ENCODE data around the gene CRTC1. TPM values are rescaled to one million over a fixed set of nuclear protein-coding genes. Genes with fewer than 3 reads are reported as not detected.
"Not testable (repeated sequence)": the region's sequence is repeated elsewhere in the genome, so short reads cannot be mapped to it uniquely, and the experiment has no call there.

CRTC1 gene
- total RNA-seq, 2 experiments from 2014 or later, result 5.6 to 6.3 TPM

GRCh38 chr19:18676692-18677091, 6.8 kb upstream of the CRTC1 start:
- DNase-seq, result no peak
- intact Hi-C loops (cut with micrococcal nuclease), result loop anchor here (5.0 kb wide), 1 partner anchor 84 kb away; no protein-coding TSS in a partner anchor
- H3K4me3 Mint-ChIP-seq, result no peak overlapping the region
- no peaks in the 10 kb centered on the region for H3K9me3 Mint-ChIP-seq
- no peaks in the 10 kb centered on the region for H3K36me3 Mint-ChIP-seq
- POLR2A ChIA-PET, result no interaction called here
- CTCF ChIA-PET, result interaction anchor here (0.9 to 1.2 kb wide), 2 partner anchors 82 to 157 kb away, joined by 3 to 7 read pairs; no protein-coding TSS in a partner anchor
- H3K4me1 Mint-ChIP-seq (ENCODE audit: low read depth), result no peaks in the 10 kb centered on the region
- no peak overlapping the region for H3K27ac Mint-ChIP-seq
- H3K27me3 Mint-ChIP-seq, result peaks cover 2% of the 10 kb centered on the region

- ChIA-PET CTCF (interaction anchor here (0.9 to 1.2 kb wide), 2 partner anchors 82 to 157 kb away, joined by 3 to 7 read pairs; no protein-coding TSS in a partner anchor), POLR2A (no interaction called here)
- Mint-ChIP-seq H3K27ac (no peak overlapping the region), H3K9me3 (no peaks in the 10 kb centered on the region), H3K27me3 (peaks cover 2% of the 10 kb centered on the region), H3K36me3 (no peaks in the 10 kb centered on the region), H3K4me1 (ENCODE audit: low read depth) (no peaks in the 10 kb centered on the region), H3K4me3 (no peak overlapping the region)
- intact Hi-C loops (cut with micrococcal nuclease), result loop anchor here (5.0 kb wide), 1 partner anchor 85 kb away; no protein-coding TSS in a partner anchor
- no peak for DNase-seq
These were observed 6.3 kb upstream of the CRTC1 start for GRCh38 chr19:18677156-18677555.

- H3K4me1 Mint-ChIP-seq (ENCODE audit: low read depth), result peaks cover 12% of the 10 kb centered on the region
- CTCF ChIA-PET, result interaction anchor here (1.2 to 1.7 kb wide), 2 partner anchors 152 to 167 kb away, joined by 3 to 4 read pairs; no protein-coding TSS in a partner anchor
- intact Hi-C loops (cut with micrococcal nuclease), result loop anchor here (5.0 kb wide), 1 partner anchor 152 kb away; the partner anchor contains the start of gene UPF1
- H3K27me3 Mint-ChIP-seq, H3K4me3 Mint-ChIP-seq, H3K9me3 Mint-ChIP-seq, H3K36me3 Mint-ChIP-seq, DNase-seq, H3K27ac Mint-ChIP-seq: not testable (repeated sequence)
- POLR2A ChIA-PET, result interaction anchor here (0.6 kb wide), 1 partner anchor 121 kb away, joined by 3 read pairs; no protein-coding TSS in a partner anchor
These were observed 3.3 kb upstream of the CRTC1 start for GRCh38 chr19:18680148-18680547.

GRCh38 chr19:18682807-18683108, 722 bp upstream of the CRTC1 start:
- ChIA-PET CTCF (interaction anchor here (1.5 kb wide), 1 partner anchor 89 kb away, joined by 5 read pairs; no protein-coding TSS in a partner anchor), POLR2A (interaction anchor here (0.5 to 1.4 kb wide), 3 partner anchors 138 to 229 kb away, joined by 3 to 4 read pairs (median 3); no protein-coding TSS in a partner anchor)
- no peaks in the 10 kb centered on the region for H3K36me3 Mint-ChIP-seq
- DNase-seq, result no peak
- H3K9me3 Mint-ChIP-seq, result no peaks in the 10 kb centered on the region
- intact Hi-C loops (cut with micrococcal nuclease), result loop anchor here (1.0 to 5.0 kb wide), 2 partner anchors 46 to 150 kb away; partner anchors contain the start of gene UPF1
- H3K27ac Mint-ChIP-seq, result no peak overlapping the region
- H3K4me1 Mint-ChIP-seq (ENCODE audit: low read depth), result peaks cover 17% of the 10 kb centered on the region
- no peaks in the 10 kb centered on the region for H3K27me3 Mint-ChIP-seq
- H3K4me3 Mint-ChIP-seq, result peak overlapping the region; percentile 76

- Mint-ChIP-seq H3K4me3 (peak overlapping the region; percentile 62), H3K27ac (no peak overlapping the region), H3K36me3 (no peaks in the 10 kb centered on the region), H3K4me1 (ENCODE audit: low read depth) (peaks cover 17% of the 10 kb centered on the region), H3K9me3 (no peaks in the 10 kb centered on the region), H3K27me3 (no peaks in the 10 kb centered on the region)
- CTCF ChIA-PET, result interaction anchor here (1.2 kb wide), 1 partner anchor 182 kb away, joined by 3 read pairs; no protein-coding TSS in a partner anchor
- POLR2A ChIA-PET, result no interaction called here
- intact Hi-C loops (cut with micrococcal nuclease), result loop anchor here (1.0 to 5.0 kb wide), 2 partner anchors 48 to 148 kb away; partner anchors contain the start of gene UPF1
- no peak for DNase-seq
These were observed 620 bp downstream of the CRTC1 start for GRCh38 chr19:18683958-18684641.

- H3K27me3 Mint-ChIP-seq, result no peaks in the 10 kb centered on the region
- peaks cover 17% of the 10 kb centered on the region for H3K4me1 Mint-ChIP-seq (ENCODE audit: low read depth)
- no peak overlapping the region for H3K27ac Mint-ChIP-seq
- H3K9me3 Mint-ChIP-seq, result no peaks in the 10 kb centered on the region
- intact Hi-C loops (cut with micrococcal nuclease), result loop anchor here (5.0 kb wide), 1 partner anchor 148 kb away; the partner anchor contains the start of gene UPF1
- no peak for DNase-seq
- ChIA-PET POLR2A (no interaction called here), CTCF (interaction anchor here (0.9 to 1.2 kb wide), 2 partner anchors 8 to 182 kb away, joined by 3 read pairs; no protein-coding TSS in a partner anchor)
- H3K4me3 Mint-ChIP-seq, result peak overlapping the region; percentile 50
- no peaks in the 10 kb centered on the region for H3K36me3 Mint-ChIP-seq
These were observed 1.1 kb downstream of the CRTC1 start for GRCh38 chr19:18684642-18684993.

- intact Hi-C loops (cut with micrococcal nuclease), result no loop called here
- POLR2A ChIA-PET, result no interaction called here
These were observed 2.2 kb downstream of the CRTC1 start for GRCh38 chr19:18685597-18686190.

GRCh38 chr19:18687740-18688465, 4.4 kb downstream of the CRTC1 start:
- Mint-ChIP-seq H3K27ac (no peak overlapping the region), H3K4me1 (ENCODE audit: low read depth) (peaks cover 13% of the 10 kb centered on the region), H3K36me3 (no peaks in the 10 kb centered on the region), H3K9me3 (no peaks in the 10 kb centered on the region), H3K4me3 (no peak overlapping the region), H3K27me3 (no peaks in the 10 kb centered on the region)
- CTCF ChIA-PET, result no interaction called here
- POLR2A ChIA-PET, result no interaction called here
- no peak for DNase-seq
- intact Hi-C loops (cut with micrococcal nuclease), result no loop called here

More at GRCh38 chr19:18685597-18686190, 2.2 kb downstream of the CRTC1 start:
- Mint-ChIP-seq H3K4me3 (no peak overlapping the region), H3K4me1 (ENCODE audit: low read depth) (peaks cover 17% of the 10 kb centered on the region), H3K36me3 (no peaks in the 10 kb centered on the region), H3K27me3 (no peaks in the 10 kb centered on the region), H3K9me3 (no peaks in the 10 kb centered on the region), H3K27ac (no peak overlapping the region)
- CTCF ChIA-PET, result interaction anchor here (0.9 kb wide), 1 partner anchor 10 kb away, joined by 3 read pairs; no protein-coding TSS in a partner anchor
- no peak for DNase-seq

GRCh38 chr19:18696023-18696422, 12.5 kb downstream of the CRTC1 start:
- no peak overlapping the region for H3K27ac Mint-ChIP-seq
- peaks cover 27% of the 10 kb centered on the region for H3K4me1 Mint-ChIP-seq (ENCODE audit: low read depth)
- no peaks in the 10 kb centered on the region for H3K9me3 Mint-ChIP-seq
- no peaks in the 10 kb centered on the region for H3K27me3 Mint-ChIP-seq
- ChIA-PET CTCF (no interaction called here), POLR2A (no interaction called here)
- no peak for DNase-seq
- H3K4me3 Mint-ChIP-seq, result no peak overlapping the region
- intact Hi-C loops (cut with micrococcal nuclease), result no loop called here
- H3K36me3 Mint-ChIP-seq, result no peaks in the 10 kb centered on the region

- intact Hi-C loops (cut with micrococcal nuclease), result no loop called here
- no peak overlapping the region for H3K27ac Mint-ChIP-seq
- H3K27me3 Mint-ChIP-seq, result no peaks in the 10 kb centered on the region
- no peaks in the 10 kb centered on the region for H3K9me3 Mint-ChIP-seq
- ChIA-PET POLR2A (interaction anchor here (1.1 kb wide), 1 partner anchor 135 kb away, joined by 3 read pairs; no protein-coding TSS in a partner anchor), CTCF (no interaction called here)
- DNase-seq, result no peak
- H3K36me3 Mint-ChIP-seq, result no peaks in the 10 kb centered on the region
- H3K4me1 Mint-ChIP-seq (ENCODE audit: low read depth), result peaks cover 31% of the 10 kb centered on the region
- H3K4me3 Mint-ChIP-seq, result no peak overlapping the region
These were observed 14.2 kb downstream of the CRTC1 start for GRCh38 chr19:18697680-18698079.

GRCh38 chr19:18698321-18699167, 15.1 kb downstream of the CRTC1 start:
- ChIA-PET CTCF (no interaction called here), POLR2A (no interaction called here)
- no peaks in the 10 kb centered on the region for H3K9me3 Mint-ChIP-seq
- H3K4me3 Mint-ChIP-seq, result no peak overlapping the region
- no peaks in the 10 kb centered on the region for H3K36me3 Mint-ChIP-seq
- no peak overlapping the region for H3K27ac Mint-ChIP-seq
- intact Hi-C loops (cut with micrococcal nuclease), result no loop called here
- H3K4me1 Mint-ChIP-seq (ENCODE audit: low read depth), result peaks cover 31% of the 10 kb centered on the region
- H3K27me3 Mint-ChIP-seq, result no peaks in the 10 kb centered on the region
- no peak for DNase-seq

Measured in activated CD4-positive, alpha-beta memory T cell treated with anti-CD3 and anti-CD28 coated beads for 36 hours (primary cell).